DMS153 (cell line): ENCODE results near the gene ZDHHC1.
A peak's percentile ranks its signal among the peaks of the same experiment; 100 is the strongest.

Source experiments
- DNase-seq: peaks from one replicate; lab custom pipeline; 2025; lab: John Stamatoyannopoulos, UW

The ZDHHC1 gene

GRCh38 chr16:67409631-67410030, 6.6 kb downstream of the ZDHHC1 start:
- DNase-seq = no peak

- no peak for DNase-seq
These were observed 8.4 kb downstream of the ZDHHC1 start for GRCh38 chr16:67407788-67408452.

GRCh38 chr16:67407176-67407787, 9.0 kb downstream of the ZDHHC1 start:
- DNase-seq = no peak

GRCh38 chr16:67406111-67406971, 9.9 kb downstream of the ZDHHC1 start:
- DNase-seq = no peak

GRCh38 chr16:67405336-67405735, 10.9 kb downstream of the ZDHHC1 start:
- no peak for DNase-seq

- peak; percentile 58 for DNase-seq
These were observed 11.5 kb downstream of the ZDHHC1 start for GRCh38 chr16:67404740-67405226.

GRCh38 chr16:67403976-67404555, 12.2 kb downstream of the ZDHHC1 start:
- no peak for DNase-seq

- DNase-seq = no peak
These were observed 15.4 kb downstream of the ZDHHC1 start for GRCh38 chr16:67400901-67401300.

- peak; percentile 29 for DNase-seq
These were observed 16.2 kb downstream of the ZDHHC1 start for GRCh38 chr16:67399749-67400704.

GRCh38 chr16:67399218-67399733, 17.0 kb downstream of the ZDHHC1 start:
- no peak for DNase-seq

GRCh38 chr16:67398546-67399217, 17.6 kb downstream of the ZDHHC1 start:
- no peak for DNase-seq

- no peak for DNase-seq
These were observed 18.3 kb downstream of the ZDHHC1 start for GRCh38 chr16:67397812-67398545.

- no peak for DNase-seq
These were observed 19.1 kb downstream of the ZDHHC1 start for GRCh38 chr16:67397036-67397801.

GRCh38 chr16:67396159-67397035, 19.9 kb downstream of the ZDHHC1 start:
- peak; percentile 98 for DNase-seq

- peak; percentile 95 for DNase-seq
These were observed 20.7 kb downstream of the ZDHHC1 start for GRCh38 chr16:67395458-67396158.

- no peak for DNase-seq
These were observed 21.2 kb downstream of the ZDHHC1 start for GRCh38 chr16:67395105-67395457.
